Large intestine (tissue), 3 donors: Measurements from ENCODE around the gene TBC1D16. TPM values are rescaled to one million over a fixed set of nuclear protein-coding genes. Genes with fewer than 3 reads are reported as not detected.

Experiments
- DNase-seq, 2 donors: peaks; one replicate each; pipeline versions ENCODE4 v3.0.0 to v3.0.0-alpha.2; 2013
- H3K27ac ChIP-seq: one replicate; pipeline ENCODE4 v1.5.1; 2013; ENCODE audit warnings: low read length
- H3K27me3 ChIP-seq: 2 replicates; pipeline ENCODE4 v1.6.1; 2013; ENCODE audit warnings: low read length; ENCODE audit not compliant: control insufficient read depth, insufficient read depth
- H3K36me3 ChIP-seq: 2 replicates; pipeline ENCODE4 v1.6.1; 2013; ENCODE audit warnings: low read length; ENCODE audit not compliant: control insufficient read depth, insufficient read depth
- H3K4me1 ChIP-seq: one replicate; pipeline ENCODE4 v1.6.1; 2013; ENCODE audit warnings: low read length; ENCODE audit not compliant: control insufficient read depth, insufficient read depth
- H3K4me3 ChIP-seq: one replicate; pipeline ENCODE4 v1.5.1; 2013; ENCODE audit warnings: low read length
- H3K9me3 ChIP-seq: one replicate; pipeline ENCODE4 v1.6.1; 2013; ENCODE audit warnings: mild to moderate bottlenecking, low read depth, low read length, moderate library complexity; ENCODE audit not compliant: control insufficient read depth
- WGBS: methylation state at CpG from one replicate; pipeline ENCODE4 v1.1.5; 2013; ENCODE audit warnings: low lambda C conversion rate; ENCODE audit not compliant: insufficient coverage; 5-methylcytosine and 5-hydroxymethylcytosine counted together
- polyA plus RNA-seq: library from polyadenylated mRNA; unstranded; fragments of 120-200 nt; gene quantifications from one replicate; pipeline ENCODE4 v1.2.1, GENCODE V29; 2013

The TBC1D16 gene
- polyA plus RNA-seq, 1 donor = 29.9 TPM

DNA sequence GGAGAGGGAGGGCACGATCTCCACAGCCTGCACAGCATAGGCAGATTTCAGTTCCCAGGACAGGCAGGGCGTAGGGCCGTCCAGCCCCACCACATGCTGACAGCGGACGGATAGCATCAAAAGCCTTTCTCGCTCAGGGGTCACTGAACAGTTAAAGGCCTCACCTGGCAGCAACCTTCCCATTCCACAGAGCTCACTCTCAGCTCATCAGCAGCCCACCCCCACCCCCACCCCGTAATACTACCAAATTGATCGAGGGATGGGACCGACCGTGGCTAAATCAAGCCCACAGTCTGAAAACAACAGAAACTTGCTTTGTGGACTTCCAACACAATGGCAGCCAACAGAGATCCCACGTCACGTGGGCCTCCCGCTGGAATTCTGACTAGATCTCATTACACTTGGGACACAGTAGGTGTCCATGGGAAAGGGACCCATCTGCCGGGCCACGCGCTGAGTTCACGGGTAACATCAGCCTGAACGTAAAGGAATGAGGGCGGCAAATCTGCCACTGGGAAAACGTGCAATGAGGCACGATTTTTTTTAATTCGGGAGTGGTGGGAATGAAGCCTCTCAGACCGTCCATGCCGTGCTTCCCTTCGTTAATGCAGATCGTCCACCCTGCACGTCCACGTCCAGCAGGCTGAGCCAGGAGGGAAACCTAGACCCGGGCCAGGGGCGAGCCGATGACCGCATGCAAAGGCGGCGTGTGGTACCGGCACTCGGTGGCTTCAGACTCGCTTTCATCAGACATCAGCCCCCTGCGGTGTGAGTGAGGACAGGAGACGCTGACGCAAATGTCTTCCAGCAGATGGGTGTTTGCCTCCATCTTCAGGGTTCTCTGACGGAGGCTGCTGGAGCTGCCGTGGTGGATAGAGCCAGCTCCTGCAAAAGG is 92.1 kb downstream of the TBC1D16 start:
- Histone ChIP-seq H3K36me3 (peaks cover 95% of the 10 kb centered on the region), H3K27me3 (no peaks in the 10 kb centered on the region), H3K9me3 (no peaks in the 10 kb centered on the region), H3K27ac (no peak overlapping the region), H3K4me1 (no peaks in the 10 kb centered on the region), H3K4me3 (no peak overlapping the region)
- WGBS = 100% methylated on average over 2 of the region's 42 CpGs
- no peak for DNase-seq

GRCh38 chr17:79942591-79943346 is 92.9 kb downstream of the TBC1D16 start:
- WGBS = no CpG with 5 or more reads among the region's 35 CpGs
- H3K27me3 ChIP-seq = no peaks in the 10 kb centered on the region
- H3K4me3 ChIP-seq = no peak overlapping the region
- no peak for DNase-seq
- H3K4me1 ChIP-seq = no peaks in the 10 kb centered on the region
- peaks cover 92% of the 10 kb centered on the region for H3K36me3 ChIP-seq
- no peak overlapping the region for H3K27ac ChIP-seq
- no peaks in the 10 kb centered on the region for H3K9me3 ChIP-seq

DNA sequence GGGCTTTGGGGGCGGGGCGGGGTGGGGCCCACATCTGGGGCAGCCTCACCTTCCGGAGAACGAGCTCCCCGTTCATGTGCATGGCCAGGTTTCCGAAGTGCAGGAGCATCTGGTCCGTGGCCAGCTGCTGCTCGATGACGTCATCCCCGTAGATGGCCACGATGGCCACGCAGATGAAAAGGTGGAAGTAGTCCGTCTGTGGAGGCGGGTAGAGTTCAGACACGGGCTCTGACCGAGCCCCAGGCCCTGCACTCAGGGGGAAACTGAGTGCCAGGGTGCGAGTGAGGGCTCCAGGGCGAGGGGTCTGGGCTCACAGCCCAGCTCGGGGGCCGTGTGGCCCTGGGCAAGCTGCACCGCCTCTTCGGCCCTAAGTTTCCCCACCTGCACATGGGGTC is 93.7 kb downstream of the TBC1D16 start:
- no peaks in the 10 kb centered on the region for H3K27me3 ChIP-seq
- DNase-seq = no peak
- H3K4me3 ChIP-seq = no peak overlapping the region
- WGBS = no CpG with 5 or more reads among the region's 22 CpGs
- peaks cover 84% of the 10 kb centered on the region for H3K36me3 ChIP-seq
- H3K4me1 ChIP-seq = peaks cover 2% of the 10 kb centered on the region
- H3K9me3 ChIP-seq = no peaks in the 10 kb centered on the region
- H3K27ac ChIP-seq = no peak overlapping the region

DNA sequence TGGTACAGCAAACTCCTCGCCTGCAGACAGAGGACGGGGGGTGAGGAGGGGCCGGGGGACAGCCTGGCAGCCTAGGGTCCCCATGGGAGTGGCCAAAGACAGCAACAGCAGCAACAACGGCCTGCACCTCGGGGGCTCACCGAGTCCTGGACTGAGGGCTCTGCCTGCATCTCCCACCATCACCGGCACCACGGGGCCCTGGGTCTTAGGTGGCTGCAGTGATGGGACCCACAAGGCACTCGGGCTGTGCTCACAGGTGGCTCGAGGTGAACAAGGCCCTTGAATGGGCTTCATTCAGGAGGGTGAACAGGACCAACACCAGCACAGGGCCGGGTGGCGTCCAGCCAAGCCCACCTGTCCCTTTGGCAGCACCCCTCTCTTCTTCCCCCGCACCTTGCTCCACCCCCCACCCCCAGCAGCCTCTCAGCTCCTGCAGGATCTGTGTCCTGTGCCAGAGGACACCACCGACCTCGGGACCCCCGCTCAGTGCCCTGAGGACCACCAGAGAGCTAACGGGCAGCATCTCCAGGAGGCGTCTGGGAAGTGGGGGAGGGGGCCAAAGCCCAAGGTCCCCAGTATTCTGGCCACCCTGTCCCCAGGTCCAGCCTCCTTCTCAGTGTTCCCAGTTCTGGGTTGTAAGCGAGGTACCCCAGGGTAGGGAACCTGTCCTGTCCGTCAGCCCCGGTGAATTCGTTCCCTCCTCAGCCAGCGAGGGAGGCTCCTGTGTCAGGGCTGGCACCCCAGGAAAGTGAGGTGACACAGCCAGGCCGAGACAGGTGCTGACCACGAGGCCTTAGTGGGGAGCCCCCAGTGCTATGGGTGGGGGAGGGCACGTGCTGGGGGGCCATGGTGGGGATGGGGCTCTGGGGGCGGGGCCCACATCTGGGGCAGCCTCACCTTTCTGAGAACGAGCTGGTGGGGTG is 94.3 kb downstream of the TBC1D16 start:
- no peak overlapping the region for H3K27ac ChIP-seq
- H3K27me3 ChIP-seq = no peaks in the 10 kb centered on the region
- peaks cover 78% of the 10 kb centered on the region for H3K36me3 ChIP-seq
- DNase-seq = no peak
- no CpG with 5 or more reads among the region's 28 CpGs for WGBS
- no peaks in the 10 kb centered on the region for H3K9me3 ChIP-seq
- H3K4me3 ChIP-seq = no peak overlapping the region
- peaks cover 8% of the 10 kb centered on the region for H3K4me1 ChIP-seq

GRCh38 chr17:79940459-79941087 is 95.1 kb downstream of the TBC1D16 start:
- H3K36me3 ChIP-seq = peaks cover 70% of the 10 kb centered on the region
- H3K27me3 ChIP-seq = no peaks in the 10 kb centered on the region
- no peak overlapping the region for H3K4me3 ChIP-seq
- H3K9me3 ChIP-seq = no peaks in the 10 kb centered on the region
- H3K27ac ChIP-seq = no peak overlapping the region
- peaks cover 12% of the 10 kb centered on the region for H3K4me1 ChIP-seq
- no CpG with 5 or more reads among the region's 31 CpGs for WGBS
- DNase-seq = no peak

- H3K27me3 ChIP-seq = no peaks in the 10 kb centered on the region
- H3K4me3 ChIP-seq = no peak overlapping the region
- H3K9me3 ChIP-seq = no peaks in the 10 kb centered on the region
- whole genome bisulfite sequencing = 80% methylated on average over 1 of the region's 25 CpGs
- no peak for DNase-seq
- peaks cover 17% of the 10 kb centered on the region for H3K4me1 ChIP-seq
- H3K36me3 ChIP-seq = peaks cover 64% of the 10 kb centered on the region
- no peak overlapping the region for H3K27ac ChIP-seq
These were observed 95.8 kb downstream of the TBC1D16 start for GRCh38 chr17:79939755-79940458.

DNA sequence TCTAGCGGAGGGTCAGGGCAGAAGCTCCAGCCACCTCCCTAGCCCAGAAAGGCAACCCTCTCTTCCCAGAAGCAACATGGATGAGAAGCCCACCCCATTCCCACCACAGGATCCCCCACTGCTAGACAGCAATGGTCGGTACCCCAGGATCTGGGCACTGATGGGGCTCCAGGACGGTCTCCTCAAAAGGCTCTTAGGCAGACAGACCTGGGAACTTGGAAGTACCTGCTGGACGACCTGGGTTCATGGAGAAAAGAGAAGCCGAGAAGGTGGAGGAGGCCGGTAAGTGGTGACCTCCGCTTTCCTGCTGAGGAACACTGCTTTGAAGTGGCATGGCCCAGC is 96.6 kb downstream of the TBC1D16 start:
- peaks cover 55% of the 10 kb centered on the region for H3K36me3 ChIP-seq
- no CpG with 5 or more reads among the region's 7 CpGs for WGBS
- H3K4me3 ChIP-seq = no peak overlapping the region
- no peaks in the 10 kb centered on the region for H3K27me3 ChIP-seq
- peaks cover 21% of the 10 kb centered on the region for H3K4me1 ChIP-seq
- H3K9me3 ChIP-seq = no peaks in the 10 kb centered on the region
- DNase-seq = no peak
- H3K27ac ChIP-seq = no peak overlapping the region

- DNase-seq = no peak
- H3K27me3 ChIP-seq = no peaks in the 10 kb centered on the region
- H3K36me3 ChIP-seq = peaks cover 50% of the 10 kb centered on the region
- no peak overlapping the region for H3K4me3 ChIP-seq
- no peaks in the 10 kb centered on the region for H3K9me3 ChIP-seq
- H3K27ac ChIP-seq = no peak overlapping the region
- peaks cover 26% of the 10 kb centered on the region for H3K4me1 ChIP-seq
- WGBS = no CpG with 5 or more reads among the region's 13 CpGs
These were observed 97.2 kb downstream of the TBC1D16 start for GRCh38 chr17:79938336-79939093.
